Fibroblast of villous mesenchyme (primary cell): ENCODE data around the gene NSUN3. TPM values are rescaled to one million over a fixed set of nuclear protein-coding genes. Genes with fewer than 3 reads are reported as not detected.

Experiments used
- DNase-seq: peaks from one replicate; pipeline ENCODE4 v3.0.0-alpha.2; 2010; ENCODE audit warnings: low read depth
- H3K4me3 ChIP-seq: 2 replicates; pipeline ENCODE4 v1.5.1; 2011; ENCODE audit warnings: low read depth, mild to moderate bottlenecking, low read length
- total RNA-seq: library from RNA; depleted of rRNA; stranded (reverse); fragments of >200 nt; gene quantifications from 2 replicates; pipeline ENCODE4 v1.2.3, GENCODE V29; 2012
- TF ChIP-seq, protein P1 (sequence below): IDR thresholded peaks from 2 replicates; pipeline ENCODE4 v1.5.1; 2012; ENCODE audit warnings: low read depth, mild to moderate bottlenecking, low read length; ENCODE audit not compliant: insufficient read depth

NSUN3 gene
- total RNA-seq, 1 donor: 13.4 TPM

DNA sequence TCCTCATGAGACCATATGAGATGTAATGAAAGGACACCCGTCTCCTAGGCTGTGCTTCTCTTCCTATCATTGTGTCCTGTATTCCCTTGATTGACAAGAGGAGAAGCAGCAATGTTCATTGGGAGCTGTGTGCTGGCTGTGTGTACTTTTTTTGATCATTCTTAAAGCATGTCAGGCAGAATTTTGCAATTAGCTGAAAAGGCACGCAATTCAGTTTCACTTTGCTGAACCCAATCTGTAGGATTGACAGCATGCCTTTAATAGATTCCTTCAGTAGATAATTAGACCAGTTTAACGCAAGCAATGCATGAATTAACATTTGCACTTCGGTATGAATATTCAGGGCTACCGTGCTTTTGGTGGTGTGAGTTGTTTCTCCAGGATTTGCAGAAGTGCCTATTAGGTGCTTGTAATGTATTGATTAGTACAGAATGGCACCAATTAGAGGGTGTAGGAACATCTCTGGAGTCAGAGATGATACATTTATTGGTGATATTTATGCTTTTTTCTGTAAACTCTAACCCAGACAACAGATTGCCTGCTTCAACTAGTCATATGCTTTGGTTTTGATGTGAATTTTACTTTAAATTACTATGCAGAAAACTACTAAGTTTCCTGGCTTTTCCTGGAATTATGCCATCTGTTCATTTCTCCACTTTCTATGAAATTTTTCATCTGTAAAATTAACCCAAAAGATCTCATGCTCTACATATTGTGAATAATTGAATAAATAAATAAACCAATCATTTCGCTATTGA lies 114.3 kb downstream of the NSUN3 start:
- TF ChIP-seq, protein P1, sequence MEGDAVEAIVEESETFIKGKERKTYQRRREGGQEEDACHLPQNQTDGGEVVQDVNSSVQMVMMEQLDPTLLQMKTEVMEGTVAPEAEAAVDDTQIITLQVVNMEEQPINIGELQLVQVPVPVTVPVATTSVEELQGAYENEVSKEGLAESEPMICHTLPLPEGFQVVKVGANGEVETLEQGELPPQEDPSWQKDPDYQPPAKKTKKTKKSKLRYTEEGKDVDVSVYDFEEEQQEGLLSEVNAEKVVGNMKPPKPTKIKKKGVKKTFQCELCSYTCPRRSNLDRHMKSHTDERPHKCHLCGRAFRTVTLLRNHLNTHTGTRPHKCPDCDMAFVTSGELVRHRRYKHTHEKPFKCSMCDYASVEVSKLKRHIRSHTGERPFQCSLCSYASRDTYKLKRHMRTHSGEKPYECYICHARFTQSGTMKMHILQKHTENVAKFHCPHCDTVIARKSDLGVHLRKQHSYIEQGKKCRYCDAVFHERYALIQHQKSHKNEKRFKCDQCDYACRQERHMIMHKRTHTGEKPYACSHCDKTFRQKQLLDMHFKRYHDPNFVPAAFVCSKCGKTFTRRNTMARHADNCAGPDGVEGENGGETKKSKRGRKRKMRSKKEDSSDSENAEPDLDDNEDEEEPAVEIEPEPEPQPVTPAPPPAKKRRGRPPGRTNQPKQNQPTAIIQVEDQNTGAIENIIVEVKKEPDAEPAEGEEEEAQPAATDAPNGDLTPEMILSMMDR: no peak
- no peak for DNase-seq
- no peak overlapping the region for H3K4me3 ChIP-seq

Other genes starting within 250 kb of the NSUN3 start
- 12.1 and 14.2 TPM in 2 replicates for gene PROS1, start 89.2 kb upstream of the NSUN3 start, total RNA-seq
- gene ARL13B, start 82.9 kb upstream of the NSUN3 start, total RNA-seq: 14.7 and 15.5 TPM in 2 replicates
- not detected in 2 replicates for gene STX19, start 34.5 kb upstream of the NSUN3 start, total RNA-seq
- gene DHFR2, start 145 bp upstream of the NSUN3 start, total RNA-seq: 3.2 and 4.7 TPM in 2 replicates